Fibroblast of the aortic adventitia (primary cell): ENCODE measurements around the gene RNF144A. TPM values are rescaled to one million over a fixed set of nuclear protein-coding genes. Genes with fewer than 3 reads are reported as not detected.

ENCODE experiments used
- DNase-seq: peaks from one replicate; pipeline ENCODE4 v3.0.0-alpha.2; 2010; ENCODE audit warnings: low read depth
- H3K4me3 ChIP-seq: 2 replicates; pipeline ENCODE4 v1.5.1; 2011; ENCODE audit warnings: low read depth, mild to moderate bottlenecking, control low read depth, low read length, moderate library complexity
- total RNA-seq: library from RNA; depleted of rRNA; stranded (reverse); fragments of >200 nt; gene quantifications from 2 replicates; pipeline ENCODE4 v1.2.3, GENCODE V29; 2012; ENCODE audit warnings: low replicate concordance
- TF ChIP-seq, protein P1 (sequence below): IDR thresholded peaks from 2 replicates; pipeline ENCODE4 v1.5.1; 2011; ENCODE audit warnings: mild to moderate bottlenecking, low read length, control low read depth, inconsistent platforms; ENCODE audit not compliant: insufficient read depth

RNF144A gene
- total RNA-seq, 1 donor, result 10.8 TPM

DNA sequence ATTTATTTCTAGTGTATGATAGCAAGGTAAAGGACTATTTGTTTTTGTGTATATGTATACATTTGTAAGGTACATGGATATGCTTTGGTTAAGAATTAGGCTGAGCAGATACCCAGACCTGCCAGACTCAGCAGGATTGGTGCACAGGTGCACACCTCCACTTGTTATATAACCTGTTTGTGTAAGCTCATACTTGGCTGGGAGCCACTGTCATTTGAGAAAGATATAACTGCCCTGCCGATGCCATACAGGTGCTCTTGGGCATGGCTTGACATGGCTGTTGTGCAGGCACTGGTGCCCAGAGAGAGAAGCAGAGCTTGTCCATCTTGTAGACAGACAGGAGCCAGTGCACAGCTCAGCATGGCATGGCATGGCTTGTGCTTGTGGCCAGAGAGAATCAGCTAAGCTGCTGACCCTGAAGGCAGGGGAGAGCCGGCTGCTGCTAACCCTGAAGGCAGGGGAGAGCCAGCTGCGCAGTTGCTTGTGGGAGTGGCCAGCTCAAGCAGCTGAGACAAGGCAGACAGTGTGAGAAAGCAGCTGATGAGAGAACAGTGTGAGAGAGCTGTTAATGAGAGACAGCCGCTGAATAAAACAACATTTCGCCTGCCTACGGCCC is 136.5 kb downstream of the RNF144A start:
- TF ChIP-seq, protein P1, sequence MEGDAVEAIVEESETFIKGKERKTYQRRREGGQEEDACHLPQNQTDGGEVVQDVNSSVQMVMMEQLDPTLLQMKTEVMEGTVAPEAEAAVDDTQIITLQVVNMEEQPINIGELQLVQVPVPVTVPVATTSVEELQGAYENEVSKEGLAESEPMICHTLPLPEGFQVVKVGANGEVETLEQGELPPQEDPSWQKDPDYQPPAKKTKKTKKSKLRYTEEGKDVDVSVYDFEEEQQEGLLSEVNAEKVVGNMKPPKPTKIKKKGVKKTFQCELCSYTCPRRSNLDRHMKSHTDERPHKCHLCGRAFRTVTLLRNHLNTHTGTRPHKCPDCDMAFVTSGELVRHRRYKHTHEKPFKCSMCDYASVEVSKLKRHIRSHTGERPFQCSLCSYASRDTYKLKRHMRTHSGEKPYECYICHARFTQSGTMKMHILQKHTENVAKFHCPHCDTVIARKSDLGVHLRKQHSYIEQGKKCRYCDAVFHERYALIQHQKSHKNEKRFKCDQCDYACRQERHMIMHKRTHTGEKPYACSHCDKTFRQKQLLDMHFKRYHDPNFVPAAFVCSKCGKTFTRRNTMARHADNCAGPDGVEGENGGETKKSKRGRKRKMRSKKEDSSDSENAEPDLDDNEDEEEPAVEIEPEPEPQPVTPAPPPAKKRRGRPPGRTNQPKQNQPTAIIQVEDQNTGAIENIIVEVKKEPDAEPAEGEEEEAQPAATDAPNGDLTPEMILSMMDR, result no peak
- DNase-seq, result no peak
- H3K4me3 ChIP-seq, result no peak overlapping the region

DNA sequence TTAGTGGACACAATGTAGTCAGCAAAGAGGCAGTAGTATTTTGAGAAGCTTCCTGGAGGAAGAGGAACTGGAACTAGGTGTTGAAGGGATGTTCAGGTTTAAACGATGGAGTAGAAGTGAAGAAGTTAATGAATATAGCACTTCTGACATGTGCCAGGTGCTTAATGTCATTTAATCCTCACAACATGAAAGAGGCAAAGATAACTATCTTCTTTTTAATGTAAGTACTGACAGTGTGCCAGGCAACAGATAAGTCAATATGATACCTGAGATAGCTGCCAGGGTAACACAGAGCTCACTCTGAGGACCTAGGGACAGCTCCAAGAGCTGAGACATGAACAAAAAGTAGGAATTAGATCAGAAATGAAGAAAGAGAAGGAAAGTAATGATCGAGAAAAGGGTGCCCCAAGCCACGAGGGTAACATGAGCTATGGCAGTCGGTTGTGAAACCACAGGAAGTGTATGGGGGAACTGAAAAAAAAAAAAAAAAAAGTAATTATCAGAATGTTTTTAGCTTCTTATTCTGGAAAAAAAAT is 140.7 kb downstream of the RNF144A start:
- TF ChIP-seq, protein P1, result no peak

DNA sequence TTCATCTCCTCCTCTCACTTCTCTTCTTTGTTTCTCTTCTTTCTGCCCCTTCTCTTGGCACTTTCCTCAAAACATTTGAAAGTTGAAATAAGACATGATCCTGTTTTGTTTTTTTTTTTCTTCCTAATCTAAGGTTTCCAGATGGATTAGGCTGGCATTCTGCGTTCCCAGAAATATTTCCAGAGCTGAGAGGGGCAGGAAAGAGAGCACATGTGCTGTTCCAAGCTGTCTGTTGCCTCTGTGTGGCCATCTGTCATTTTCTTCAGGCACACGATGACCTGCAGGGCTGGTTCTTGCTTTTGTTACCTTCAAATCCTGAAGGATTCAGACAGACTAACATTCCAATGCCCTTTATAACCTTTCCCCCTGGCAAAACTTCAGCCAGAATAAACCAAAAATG is 142.9 kb downstream of the RNF144A start:
- DNase-seq, result no peak
- H3K4me3 ChIP-seq, result no peak overlapping the region
- TF ChIP-seq, protein P1, result no peak

More for the DNA sequence above, 140.7 kb downstream of the RNF144A start:
- no peak for DNase-seq
- no peak overlapping the region for H3K4me3 ChIP-seq

DNA sequence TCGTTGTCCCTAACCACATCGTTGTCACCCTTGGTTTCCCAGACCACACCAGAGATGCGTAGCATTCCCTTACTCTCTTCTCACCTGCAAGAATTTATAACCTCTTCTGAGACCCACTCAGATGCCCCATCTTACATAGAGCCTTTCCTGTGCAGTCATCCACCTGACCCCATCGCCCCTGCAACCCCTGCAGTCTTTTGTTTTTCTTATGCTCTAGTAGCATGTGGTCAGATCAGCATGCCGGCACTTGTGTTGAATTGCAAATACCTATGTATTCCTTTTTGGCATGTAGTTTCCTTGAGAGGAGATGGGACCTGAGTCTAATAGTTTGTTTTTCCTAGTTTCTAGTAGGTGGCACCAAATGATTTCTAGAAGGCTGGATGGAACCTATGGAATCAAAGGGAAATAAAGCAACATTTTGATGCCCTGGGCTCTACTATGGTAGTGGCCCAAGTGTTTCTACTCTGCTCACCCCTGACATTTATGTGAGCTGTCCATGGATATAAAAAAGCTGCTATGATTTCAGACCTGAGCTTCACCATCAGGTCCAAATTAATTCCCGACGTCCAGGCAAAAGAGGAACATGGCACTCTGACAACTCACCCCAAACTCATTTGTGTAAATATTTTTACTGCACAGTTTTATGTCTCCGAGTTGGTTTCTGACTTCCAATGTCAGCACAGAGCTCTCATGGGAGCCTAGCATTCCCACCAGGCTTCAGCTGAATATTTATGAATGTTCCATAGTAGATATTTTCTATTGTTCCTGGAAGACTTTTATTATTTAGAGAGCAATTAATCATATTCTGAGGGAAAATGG is 143.6 kb downstream of the RNF144A start:
- no peak overlapping the region for H3K4me3 ChIP-seq
- TF ChIP-seq, protein P1, result no peak
- peak; percentile 27 for DNase-seq

DNA sequence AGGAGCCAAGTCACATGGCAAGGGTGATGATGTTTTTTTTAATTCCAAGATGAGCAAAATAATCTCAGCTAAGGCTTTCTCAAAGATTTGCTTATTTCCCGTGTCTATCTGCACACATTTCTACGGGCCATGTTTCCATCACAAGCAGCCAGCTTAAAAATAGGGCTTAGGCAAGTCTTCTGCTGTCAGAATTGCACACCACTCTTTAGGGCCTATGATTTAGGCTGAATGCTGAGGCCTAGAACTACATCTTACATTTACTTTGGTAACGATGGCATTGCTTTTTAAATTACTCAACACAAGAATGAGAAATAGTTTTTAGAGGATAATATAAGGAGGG is 144.2 kb downstream of the RNF144A start:
- DNase-seq, result no peak
- TF ChIP-seq, protein P1, result no peak

DNA sequence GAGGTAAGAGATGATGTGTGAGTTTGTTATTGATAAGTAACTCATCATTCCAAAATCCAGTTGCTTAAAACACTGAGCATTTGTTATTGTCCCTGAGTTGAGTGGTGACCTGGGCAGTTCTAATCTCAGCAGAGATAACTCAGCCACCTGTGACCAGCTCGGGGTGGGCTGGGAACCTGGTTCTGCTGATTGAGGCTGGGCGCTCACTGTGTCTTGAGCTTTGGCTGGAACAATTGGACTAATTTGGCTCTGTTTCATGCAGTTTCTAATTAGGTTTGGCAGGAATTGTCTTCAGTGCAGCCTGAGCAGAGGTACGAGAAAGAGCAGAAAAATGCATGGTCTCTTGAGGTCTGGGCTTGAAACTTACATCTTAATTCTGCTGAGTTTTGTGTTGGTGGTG is 144.7 kb downstream of the RNF144A start:
- TF ChIP-seq, protein P1, result no peak
- DNase-seq, result no peak
- no peak overlapping the region for H3K4me3 ChIP-seq

More for the DNA sequence above, 144.2 kb downstream of the RNF144A start:
- no peak overlapping the region for H3K4me3 ChIP-seq
